OCI-LY7 (cell line): ENCODE data around the gene ZCCHC10. TPM values are rescaled to one million over a fixed set of nuclear protein-coding genes. Genes with fewer than 3 reads are reported as not detected.

ENCODE experiments used
- BruUV-seq: library from RNA; stranded (reverse); fragments of 400-500 nt; replicated peaks from 2 replicates; lab custom pipeline; 2021; lab: Mats Ljungman, UMichigan
- CTCF ChIA-PET: fragments of 300-600 bp; sonication (Branson Sonifier 250); formaldehyde crosslinking; loops from one replicate; lab custom pipeline; 2022; ENCODE audit warnings: antibody characterized with exemption; ENCODE audit not compliant: unreplicated experiment; lab: Charles Lee
- POLR2A ChIA-PET: fragments of 300-600 bp; sonication (Branson Sonifier 250); formaldehyde crosslinking; loops from one replicate; lab custom pipeline; 2022; ENCODE audit warnings: antibody characterized with exemption; lab: Charles Lee
- DNase-seq: peaks from one replicate; pipeline ENCODE4 v3.0.0-alpha.2; 2015; ENCODE audit warnings: low spot score
- H2AFZ ChIP-seq: fragments of 200-600 bp; sonication (generic), shearing (Covaris generic); 2 replicates; pipeline ENCODE4 v1.6.1; 2014; ENCODE audit warnings: mild to moderate bottlenecking, antibody characterized with exemption, low read length, moderate library complexity
- H3K27ac ChIP-seq: fragments of 200-600 bp; sonication (generic); 2 replicates; pipeline ENCODE4 v1.5.1; 2014; ENCODE audit warnings: mixed run types, low read depth, mild to moderate bottlenecking, moderate library complexity, low read length, inconsistent platforms; ENCODE audit not compliant: poor library complexity, severe bottlenecking
- H3K36me3 ChIP-seq: fragments of 200-600 bp; sonication (generic); 2 replicates; pipeline ENCODE4 v1.6.1; 2014; ENCODE audit warnings: mild to moderate bottlenecking, antibody characterized with exemption, low read length, moderate library complexity, mixed read lengths; ENCODE audit not compliant: insufficient read depth
- H3K4me1 ChIP-seq: fragments of 200-600 bp; sonication (generic); 2 replicates; pipeline ENCODE4 v1.5.1; 2014; ENCODE audit warnings: mild to moderate bottlenecking, low read length; ENCODE audit not compliant: insufficient read depth, poor library complexity, severe bottlenecking
- H3K4me2 ChIP-seq: fragments of 200-600 bp; sonication (generic); 2 replicates; pipeline ENCODE4 v1.6.1; 2014; ENCODE audit warnings: mild to moderate bottlenecking, low read length
- H3K4me3 ChIP-seq: fragments of 200-600 bp; sonication (generic); 2 replicates; pipeline ENCODE4 v1.5.1; 2014; ENCODE audit warnings: mild to moderate bottlenecking, low read depth, low read length; ENCODE audit not compliant: poor library complexity, severe bottlenecking
- H3K79me2 ChIP-seq: fragments of 200-600 bp; sonication (generic); 2 replicates; pipeline ENCODE4 v1.6.1; 2016; ENCODE audit warnings: low read depth, mild to moderate bottlenecking, low read length, moderate library complexity, mixed read lengths; ENCODE audit not compliant: insufficient read depth
- H3K9me2 ChIP-seq: fragments of 200-600 bp; sonication (generic); 2 replicates; pipeline ENCODE4 v1.6.1; 2016; ENCODE audit warnings: mild to moderate bottlenecking, low read length, mixed read lengths; ENCODE audit not compliant: insufficient read depth
- H3K9me3 ChIP-seq: fragments of 200-600 bp; sonication (generic); 2 replicates; pipeline ENCODE4 v1.6.1; 2014; ENCODE audit warnings: mild to moderate bottlenecking, mixed run types, low read length, mixed read lengths
- H4K20me1 ChIP-seq: fragments of 200-600 bp; sonication (generic); 2 replicates; pipeline ENCODE4 v1.6.1; 2014; ENCODE audit warnings: mild to moderate bottlenecking, antibody characterized with exemption, low read length, moderate library complexity, mixed read lengths; ENCODE audit not compliant: insufficient read depth
- CTCF ChIP-seq: fragments of 200-600 bp; sonication (generic); conservative IDR thresholded peaks from 2 replicates; pipeline ENCODE4 v1.5.1; 2014; ENCODE audit warnings: mild to moderate bottlenecking, antibody characterized with exemption, low read length, moderate library complexity, mixed read lengths
- EZH2phosphoT487 ChIP-seq: fragments of 200-600 bp; sonication (generic); IDR thresholded peaks from 2 replicates; pipeline ENCODE4 v1.6.1; 2018; ENCODE audit warnings: low read depth, borderline replicate concordance, mild to moderate bottlenecking, mixed run types, antibody characterized with exemption, low read length, moderate library complexity, mixed read lengths
- intact Hi-C: fragments of 100-400 bp; cut with micrococcal nuclease; formaldehyde crosslinking; loops from one replicate; pipeline ENCODE4 v1.10.0; 2022; ENCODE audit not compliant: unreplicated experiment
- total RNA-seq, 2 experiments: library from RNA; depleted of rRNA in 1 of 2; stranded (reverse); fragments of >200 nt in 1 of 2; shearing (Covaris generic) in 1 of 2; gene quantifications; 2 replicates each; pipeline ENCODE4 v1.2.3, GENCODE V29; 2014 to 2022

Gene ZCCHC10
- total RNA-seq, 2 experiments from 2014 or later = 27.2 to 45.4 TPM

GRCh38 chr5:133059621-133060020, 33.3 kb upstream of the ZCCHC10 start:
- Histone ChIP-seq H3K79me2 (peaks cover 100% of the 10 kb centered on the region), H3K9me3 (no peaks in the 10 kb centered on the region), H3K27ac (no peak overlapping the region), H3K36me3 (peaks cover 80% of the 10 kb centered on the region), H3K4me3 (no peak overlapping the region), H3K4me2 (no peak overlapping the region), H4K20me1 (peaks cover 29% of the 10 kb centered on the region), H2AFZ (no peak overlapping the region), H3K4me1 (peaks cover 25% of the 10 kb centered on the region), H3K9me2 (no peaks in the 10 kb centered on the region)
- CTCF ChIA-PET = no interaction called here
- no peak for DNase-seq
- no peak for TF ChIP-seq EZH2phosphoT487
- no peak for TF ChIP-seq CTCF
- BruUV-seq = no TSS peak
- POLR2A ChIA-PET = interaction anchor here (0.6 to 1.1 kb wide), 2 partner anchors 13 to 25 kb away, joined by 3 read pairs; no protein-coding TSS in a partner anchor
- intact Hi-C loops = no loop called here

- no peak for TF ChIP-seq EZH2phosphoT487
- TF ChIP-seq CTCF = no peak
- Histone ChIP-seq H4K20me1 (peaks cover 28% of the 10 kb centered on the region), H3K79me2 (peaks cover 100% of the 10 kb centered on the region), H2AFZ (no peak overlapping the region), H3K4me3 (no peak overlapping the region), H3K9me2 (no peaks in the 10 kb centered on the region), H3K27ac (no peak overlapping the region), H3K9me3 (no peaks in the 10 kb centered on the region), H3K4me2 (0 out of 2 replicates have a peak overlapping the region, but pooled peaks have one; percentile 12), H3K4me1 (peaks cover 30% of the 10 kb centered on the region), H3K36me3 (peaks cover 82% of the 10 kb centered on the region)
- DNase-seq = no peak
- POLR2A ChIA-PET = interaction anchor here (0.7 to 1.5 kb wide), 3 partner anchors 13 to 97 kb away, joined by 3 to 6 read pairs (median 3); no protein-coding TSS in a partner anchor
- BruUV-seq = no TSS peak
- intact Hi-C loops = no loop called here
- CTCF ChIA-PET = no interaction called here
Measured at GRCh38 chr5:133056891-133057290, 30.5 kb upstream of the ZCCHC10 start.

DNA sequence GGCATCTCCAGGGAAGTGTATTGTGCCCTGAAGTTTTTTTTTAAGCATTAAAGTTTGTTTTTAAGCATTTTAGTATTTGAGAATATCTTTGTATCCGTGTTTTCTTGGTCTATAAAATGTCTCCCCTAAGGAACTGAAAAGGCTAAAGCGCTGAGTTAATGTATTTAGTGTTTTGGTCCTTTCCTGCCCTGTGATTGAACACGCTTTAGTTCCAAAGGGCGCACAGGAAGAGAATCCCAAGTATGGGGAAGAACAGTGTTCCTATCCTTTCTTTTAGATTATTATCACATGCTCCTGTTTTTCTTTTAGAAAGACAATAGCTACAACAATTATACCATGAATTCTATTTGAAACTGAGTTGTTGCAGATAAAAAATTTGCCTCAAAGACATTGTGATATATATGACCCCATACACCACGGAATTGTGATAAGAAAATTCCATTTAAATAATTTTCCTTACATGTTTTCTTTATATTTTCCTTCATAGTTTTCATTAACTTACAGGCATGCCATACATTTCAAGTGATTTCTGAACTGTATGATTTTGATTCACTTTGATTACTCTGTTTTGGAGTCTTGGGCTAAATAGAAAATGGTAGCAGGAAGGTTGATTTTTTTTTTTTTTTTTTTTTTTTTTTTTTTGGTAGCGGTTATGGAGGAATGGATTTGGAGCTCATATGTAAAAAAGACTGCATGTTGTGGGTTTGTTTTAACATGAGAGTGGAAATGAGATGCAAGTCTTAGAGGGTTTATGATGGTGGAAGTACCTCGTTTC, 28.5 kb upstream of the ZCCHC10 start:
- Histone ChIP-seq H3K4me3 (no peak overlapping the region), H2AFZ (no peak overlapping the region), H3K9me2 (no peaks in the 10 kb centered on the region), H3K4me2 (peak overlapping the region; percentile 49), H3K27ac (no peak overlapping the region), H4K20me1 (peaks cover 26% of the 10 kb centered on the region), H3K4me1 (peaks cover 38% of the 10 kb centered on the region), H3K79me2 (peaks cover 93% of the 10 kb centered on the region), H3K36me3 (peaks cover 66% of the 10 kb centered on the region), H3K9me3 (no peaks in the 10 kb centered on the region)
- CTCF ChIA-PET = no interaction called here
- no peak for DNase-seq
- BruUV-seq = TSS peak; percentile 48
- intact Hi-C loops = no loop called here
- no peak for TF ChIP-seq EZH2phosphoT487
- no peak for TF ChIP-seq CTCF
- POLR2A ChIA-PET = interaction anchor here (0.6 to 1.0 kb wide), 11 partner anchors 10 to 481 kb away, joined by 3 to 6 read pairs (median 4); no protein-coding TSS in a partner anchor
